Heart left ventricle (tissue), 13 donors: ENCODE results near the gene CD40.

ENCODE experiments used
- POLR2A ChIP-seq, 2 donors: fragments of 450-650 bp; IDR thresholded peaks; one replicate each; pipeline ENCODE4 v1.6.1; 2017; ENCODE audit warnings: antibody characterized with exemption in 2 of 2, mild to moderate bottlenecking in 2 of 2, moderate library complexity in 2 of 2
- TF ChIP-seq, protein P1 (sequence below), 12 donors: fragments of 200-600 bp; sonication (generic) in 4 of 12; IDR thresholded peaks; one replicate each; pipeline versions ENCODE4 v1.5.0 to v1.8.0; 2018 to 2022; ENCODE audit warnings: antibody characterized with exemption in 12 of 12, mild to moderate bottlenecking in 5 of 12
- donor health status: ischemic (EF 13 %, LVEDD 7.1; RV severe dilation, severe dysfunction).
- donor health status: DM: no; HTN: yes; CAD: no.
- donor health status: DM: no; HTN: no; CAD: no.
- donor health status: ischemic (EF 25% LVEDD 6.9; RV normal size, moderate dysfunction).
- donor health status: ischemic (EF 25% LVEDD 5.7; RV mildly dilated, moderate dysfunction).
- donor health status: ischemic (EF 35%, LVEDD 5.7; RV mildly dilated, moderate dysfunction).
- donor health status: nonischemic (EF 11% LVEDD 7.7; RV severe dilation, severe dysfunction).
- donor health status: DM: yes; HTN: yes; CAD: no.
- donor health status: PGD.
- donor health status: ischemic (EF 29% LVEDD 5.4; RV normal size, mild dysfunction).
- donor health status: nonischemic (EF 23%, LVEDD 6.1; RV moderate dilation, normal function).

GRCh38 chr20:46108976-46109375 is 9.1 kb upstream of the CD40 start:
- TF ChIP-seq, protein P1, sequence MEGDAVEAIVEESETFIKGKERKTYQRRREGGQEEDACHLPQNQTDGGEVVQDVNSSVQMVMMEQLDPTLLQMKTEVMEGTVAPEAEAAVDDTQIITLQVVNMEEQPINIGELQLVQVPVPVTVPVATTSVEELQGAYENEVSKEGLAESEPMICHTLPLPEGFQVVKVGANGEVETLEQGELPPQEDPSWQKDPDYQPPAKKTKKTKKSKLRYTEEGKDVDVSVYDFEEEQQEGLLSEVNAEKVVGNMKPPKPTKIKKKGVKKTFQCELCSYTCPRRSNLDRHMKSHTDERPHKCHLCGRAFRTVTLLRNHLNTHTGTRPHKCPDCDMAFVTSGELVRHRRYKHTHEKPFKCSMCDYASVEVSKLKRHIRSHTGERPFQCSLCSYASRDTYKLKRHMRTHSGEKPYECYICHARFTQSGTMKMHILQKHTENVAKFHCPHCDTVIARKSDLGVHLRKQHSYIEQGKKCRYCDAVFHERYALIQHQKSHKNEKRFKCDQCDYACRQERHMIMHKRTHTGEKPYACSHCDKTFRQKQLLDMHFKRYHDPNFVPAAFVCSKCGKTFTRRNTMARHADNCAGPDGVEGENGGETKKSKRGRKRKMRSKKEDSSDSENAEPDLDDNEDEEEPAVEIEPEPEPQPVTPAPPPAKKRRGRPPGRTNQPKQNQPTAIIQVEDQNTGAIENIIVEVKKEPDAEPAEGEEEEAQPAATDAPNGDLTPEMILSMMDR (IDR thresholded peaks at IDR 0.05): no peak
- no peak for TF ChIP-seq POLR2A (IDR thresholded peaks at IDR 0.05)
